GM13976 (cell line): ENCODE measurements around the gene MKRN1.
"Not testable (repeated sequence)": the region's sequence is repeated elsewhere in the genome, so short reads cannot be mapped to it uniquely, and the experiment has no call there.

Experiments used
- DNase-seq: peaks from one replicate; pipeline ENCODE4 v3.0.0; 2012; ENCODE audit warnings: low spot score
- in situ Hi-C: fragments of 300-500 bp; cut with MboI; formaldehyde crosslinking; loops from one replicate; pipeline ENCODE4 v1.12.0; 2022; ENCODE audit warnings: low sequenced_read_pairs, mixed read lengths, inconsistent platforms; ENCODE audit not compliant: unreplicated experiment
- TF ChIP-seq, protein P1 (sequence below): IDR thresholded peaks from 2 replicates; pipeline ENCODE4 v1.5.1; 2012; ENCODE audit warnings: borderline replicate concordance, mild to moderate bottlenecking; ENCODE audit not compliant: insufficient read depth; ENCODE audit errors: extremely low read depth, missing control alignments, control extremely low read depth

Gene MKRN1

GRCh38 chr7:140501966-140502365 is 22.7 kb upstream of the MKRN1 start:
- in situ Hi-C loops = loop anchor here (25.0 kb wide), 1 partner anchor 510 kb away; the partner anchor contains the start of gene MRPS33
- TF ChIP-seq, protein P1, sequence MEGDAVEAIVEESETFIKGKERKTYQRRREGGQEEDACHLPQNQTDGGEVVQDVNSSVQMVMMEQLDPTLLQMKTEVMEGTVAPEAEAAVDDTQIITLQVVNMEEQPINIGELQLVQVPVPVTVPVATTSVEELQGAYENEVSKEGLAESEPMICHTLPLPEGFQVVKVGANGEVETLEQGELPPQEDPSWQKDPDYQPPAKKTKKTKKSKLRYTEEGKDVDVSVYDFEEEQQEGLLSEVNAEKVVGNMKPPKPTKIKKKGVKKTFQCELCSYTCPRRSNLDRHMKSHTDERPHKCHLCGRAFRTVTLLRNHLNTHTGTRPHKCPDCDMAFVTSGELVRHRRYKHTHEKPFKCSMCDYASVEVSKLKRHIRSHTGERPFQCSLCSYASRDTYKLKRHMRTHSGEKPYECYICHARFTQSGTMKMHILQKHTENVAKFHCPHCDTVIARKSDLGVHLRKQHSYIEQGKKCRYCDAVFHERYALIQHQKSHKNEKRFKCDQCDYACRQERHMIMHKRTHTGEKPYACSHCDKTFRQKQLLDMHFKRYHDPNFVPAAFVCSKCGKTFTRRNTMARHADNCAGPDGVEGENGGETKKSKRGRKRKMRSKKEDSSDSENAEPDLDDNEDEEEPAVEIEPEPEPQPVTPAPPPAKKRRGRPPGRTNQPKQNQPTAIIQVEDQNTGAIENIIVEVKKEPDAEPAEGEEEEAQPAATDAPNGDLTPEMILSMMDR = no peak
- no peak for DNase-seq

GRCh38 chr7:140497807-140498206 is 18.5 kb upstream of the MKRN1 start:
- DNase-seq, in situ Hi-C loops: not testable (repeated sequence)

DNA sequence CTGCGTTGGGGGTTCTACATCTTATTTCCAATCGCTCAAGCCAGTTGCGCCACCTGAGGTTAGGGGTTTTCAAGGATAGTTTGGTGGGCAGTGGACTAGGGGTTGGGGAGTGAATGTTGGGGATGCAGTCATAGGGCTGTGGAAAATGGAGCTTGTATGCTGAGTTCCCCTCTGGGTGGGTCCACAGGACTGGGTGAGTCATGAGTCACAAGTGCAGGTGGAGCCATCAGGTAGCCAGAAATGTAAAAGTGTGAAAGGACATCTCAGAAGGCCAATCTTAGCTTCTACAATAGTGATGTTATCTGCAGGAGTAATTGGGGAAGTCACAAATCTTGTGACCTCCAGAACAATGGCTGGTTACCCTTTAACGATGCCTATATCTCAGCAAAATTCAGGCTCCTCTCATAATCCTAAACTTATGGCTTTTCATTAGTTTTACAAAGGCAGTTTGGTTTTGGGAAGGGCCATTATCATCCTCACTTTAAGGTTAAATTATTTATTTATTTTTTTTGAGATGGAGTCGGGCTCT is 18.0 kb upstream of the MKRN1 start:
- no peak for DNase-seq
- in situ Hi-C loops = no loop called here
- TF ChIP-seq, protein P1 = no peak

- in situ Hi-C loops = no loop called here
- no peak for DNase-seq
- TF ChIP-seq, protein P1 = no peak
These were observed 16.3 kb upstream of the MKRN1 start for GRCh38 chr7:140495514-140496097.

GRCh38 chr7:140494867-140495266 is 15.6 kb upstream of the MKRN1 start:
- DNase-seq = no peak
- TF ChIP-seq, protein P1 = no peak

GRCh38 chr7:140489026-140489359 is 9.7 kb upstream of the MKRN1 start:
- DNase-seq = no peak
- in situ Hi-C loops = no loop called here
- TF ChIP-seq, protein P1 = no peak

More at GRCh38 chr7:140494867-140495266, 15.6 kb upstream of the MKRN1 start:
- in situ Hi-C loops = no loop called here

DNA sequence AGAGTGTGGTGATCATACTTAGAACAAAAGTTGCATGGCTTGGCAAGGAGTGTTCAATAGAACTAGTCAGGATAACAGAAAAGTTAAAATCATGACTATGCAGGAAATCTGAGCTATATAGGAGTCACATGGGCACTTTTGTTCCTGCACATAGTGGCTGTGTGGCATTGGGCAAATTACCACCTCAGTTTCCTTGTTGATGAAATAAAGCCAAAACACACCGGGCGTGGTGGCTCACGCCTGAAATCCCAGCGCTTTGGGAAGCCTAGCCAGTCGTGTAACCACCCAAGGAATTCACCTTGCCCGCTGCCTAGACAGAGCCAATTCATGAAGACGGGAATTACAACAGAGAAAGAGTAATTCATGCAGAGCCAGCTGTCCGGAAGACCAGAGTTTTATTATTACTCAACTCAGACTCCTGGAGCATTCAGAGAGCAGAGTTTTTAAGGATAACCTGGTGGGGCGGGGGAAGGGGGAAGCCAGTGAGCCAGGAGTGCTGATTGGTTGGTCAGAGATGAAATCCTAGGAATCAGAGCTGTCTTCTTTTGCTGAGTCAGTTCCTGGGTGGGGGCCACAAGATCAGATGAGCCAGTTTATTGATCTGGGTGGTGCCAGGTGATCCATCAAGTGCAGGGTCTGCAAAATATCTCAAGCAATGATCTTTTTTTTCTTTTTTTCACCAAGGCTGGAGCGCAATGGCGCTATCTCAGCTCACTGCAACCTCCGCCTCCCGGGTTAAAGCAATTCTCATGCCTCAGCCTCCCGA is 6.4 kb upstream of the MKRN1 start:
- no peak for DNase-seq
- in situ Hi-C loops = no loop called here
- TF ChIP-seq, protein P1 = no peak
